Mammary epithelial cell (primary cell): Measurements from ENCODE around the gene TH.

Source experiments
- CTCF ChIP-seq, 2 donors: IDR thresholded peaks in 1 of 2; conservative IDR thresholded peaks in 1 of 2; 2 replicates each; pipeline ENCODE4 v1.5.1; 2011 to 2012; ENCODE audit warnings: inconsistent platforms in 2 of 2, low read length in 2 of 2, mild to moderate bottlenecking in 2 of 2, control low read depth in 1 of 2, low read depth in 1 of 2; ENCODE audit not compliant: insufficient read depth in 1 of 2; ENCODE audit errors: extremely low read depth in 1 of 2
- EZH2 ChIP-seq: IDR thresholded peaks from 2 replicates; pipeline ENCODE4 v1.6.1; 2012; ENCODE audit warnings: low read length, inconsistent platforms, borderline replicate concordance

GRCh38 chr11:2202071-2202899 is 30.7 kb upstream of the TH start:
- no peak for TF ChIP-seq CTCF (conservative IDR thresholded peaks at IDR 0.05 in 1 of 2, IDR thresholded peaks at IDR 0.05 in 1 of 2; ENCODE audit: extremely low read depth in 1 of 2, insufficient read depth in 1 of 2, low read depth in 1 of 2, low read length in 2 of 2)
- no peak for TF ChIP-seq EZH2
